ENCODE data around the gene ADGRA3.

ADGRA3 gene

GRCh38 chr4:22356987-22357596 lies 158.8 kb downstream of the ADGRA3 start:
- no peak for DNase-seq

GRCh38 chr4:22348410-22348809 lies 167.5 kb downstream of the ADGRA3 start:
- DNase-seq, result no peak

- DNase-seq, result no peak
Measured at GRCh38 chr4:22345678-22346077, 170.2 kb downstream of the ADGRA3 start.

GRCh38 chr4:22345055-22345454 lies 170.8 kb downstream of the ADGRA3 start:
- DNase-seq, result no peak

DNA sequence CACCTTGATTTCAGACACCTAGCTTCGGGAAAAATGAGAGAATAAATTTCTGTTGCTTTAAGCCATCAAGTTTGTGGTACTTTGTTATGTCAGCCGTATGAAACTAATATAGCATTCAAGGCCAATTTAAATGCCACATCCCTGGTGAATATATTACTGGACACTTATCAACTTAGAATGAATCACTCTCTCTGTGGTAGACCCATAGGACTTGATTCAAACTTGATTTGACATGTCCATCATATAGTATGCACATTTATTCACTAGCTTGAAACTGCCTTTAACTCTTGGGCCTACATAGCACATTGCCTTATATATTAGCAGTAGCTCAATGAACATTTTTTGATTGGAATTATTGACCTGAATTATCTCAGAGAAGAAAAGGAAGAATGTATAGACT lies 172.3 kb downstream of the ADGRA3 start:
- no peak for DNase-seq

DNA sequence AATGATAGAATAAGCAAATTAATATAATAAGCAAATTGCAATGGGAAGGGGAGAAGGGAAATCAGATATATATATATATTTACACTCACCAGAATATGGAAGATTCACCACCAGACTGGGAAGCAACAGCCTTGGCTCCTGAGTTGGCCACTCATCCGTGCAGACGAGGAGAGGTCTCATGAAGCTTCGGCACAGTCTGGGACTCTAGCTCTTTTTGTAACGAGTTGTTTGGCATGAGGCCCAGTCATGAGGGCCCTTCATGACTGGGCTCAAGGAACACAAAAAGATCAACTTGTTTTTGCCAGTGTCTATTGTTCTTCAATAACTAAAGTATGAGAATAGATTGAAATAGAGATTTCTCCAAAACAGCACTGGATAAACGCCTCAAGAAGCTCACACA lies 176.4 kb downstream of the ADGRA3 start:
- DNase-seq, result no peak

GRCh38 chr4:22338796-22339195 lies 177.1 kb downstream of the ADGRA3 start:
- DNase-seq, result no peak
